Naive thymus-derived CD4-positive, alpha-beta T cell (primary cell): ENCODE data around the gene F8. TPM values are rescaled to one million over a fixed set of nuclear protein-coding genes. Genes with fewer than 3 reads are reported as not detected.

Experiments used
- ATAC-seq: fragments of 150-1000 bp; cut with Tn5 transposase; 2 replicates; pipeline ENCODE4 v1.10.0; 2021; ENCODE audit warnings: mild to moderate bottlenecking, moderate library complexity
- CTCF ChIA-PET: fragments of 350-600 bp; sonication (Branson Sonifier 250); formaldehyde crosslinking; loops from one replicate; lab custom pipeline; 2021; ENCODE audit warnings: antibody characterized with exemption; lab: Charles Lee
- POLR2A ChIA-PET: fragments of 350-600 bp; sonication (Branson Sonifier 250); formaldehyde crosslinking; loops from one replicate; lab custom pipeline; 2021; ENCODE audit warnings: antibody characterized with exemption, inconsistent platforms; lab: Charles Lee
- DNase-seq, 9 donors: peaks; one replicate each; pipeline versions ENCODE4 v3.0.0 to v3.0.0-alpha.2; 2020 to 2022; ENCODE audit warnings: mixed read lengths in 1 of 9
- H3K27ac ChIP-seq: one replicate; pipeline ENCODE4 v1.7.0; 2013; ENCODE audit warnings: mild to moderate bottlenecking, low read depth, low read length, moderate library complexity
- H3K27me3 ChIP-seq, 2 donors: one replicate each; pipeline ENCODE4 v1.7.0; 2013; ENCODE audit warnings: low read length in 2 of 2, mild to moderate bottlenecking in 2 of 2, moderate library complexity in 2 of 2; ENCODE audit not compliant: control insufficient read depth in 2 of 2, insufficient read depth in 2 of 2
- H3K36me3 ChIP-seq, 3 experiments: 1 replicate in 2 of 3; 2 replicates in 1 of 3; pipeline ENCODE4 v1.7.0; 2013; ENCODE audit warnings: low read length in 3 of 3, mild to moderate bottlenecking in 3 of 3, moderate library complexity in 1 of 3; ENCODE audit not compliant: insufficient read depth in 3 of 3, control insufficient read depth in 2 of 3
- H3K4me1 ChIP-seq, 2 donors: one replicate each; pipeline ENCODE4 v1.7.0; 2013; ENCODE audit warnings: low read length in 2 of 2, mild to moderate bottlenecking in 2 of 2, moderate library complexity in 1 of 2; ENCODE audit not compliant: control insufficient read depth in 2 of 2, insufficient read depth in 2 of 2
- H3K4me3 ChIP-seq: 2 replicates; pipeline ENCODE4 v1.7.0; 2013; ENCODE audit warnings: mild to moderate bottlenecking, low read length
- H3K9me3 ChIP-seq, 3 experiments: 1 replicate in 2 of 3; 2 replicates in 1 of 3; pipeline ENCODE4 v1.7.0; 2013; ENCODE audit warnings: low read length in 3 of 3; ENCODE audit not compliant: control insufficient read depth in 2 of 3
- H3K27ac Mint-ChIP-seq, 9 donors: one replicate each; pipeline ENCODE4 v1.8.0; 2020 to 2022; ENCODE audit warnings: mixed read lengths in 9 of 9, mild to moderate bottlenecking in 8 of 9, moderate library complexity in 5 of 9, inconsistent platforms in 2 of 9
- H3K27me3 Mint-ChIP-seq, 5 donors: one replicate each; pipeline ENCODE4 v1.8.0; 2021 to 2022; ENCODE audit warnings: mixed read lengths in 5 of 5, mild to moderate bottlenecking in 1 of 5
- H3K36me3 Mint-ChIP-seq, 5 donors: one replicate each; pipeline ENCODE4 v1.8.0; 2020 to 2022; ENCODE audit warnings: mixed read lengths in 5 of 5, mild to moderate bottlenecking in 3 of 5, inconsistent platforms in 1 of 5
- H3K4me1 Mint-ChIP-seq, 7 donors: one replicate each; pipeline ENCODE4 v1.8.0; 2020 to 2022; ENCODE audit warnings: mixed read lengths in 7 of 7, mild to moderate bottlenecking in 3 of 7, inconsistent platforms in 1 of 7
- H3K4me3 Mint-ChIP-seq, 10 donors: one replicate each; pipeline ENCODE4 v1.8.0; 2020 to 2022; ENCODE audit warnings: mild to moderate bottlenecking in 10 of 10, mixed read lengths in 10 of 10, moderate library complexity in 6 of 10, inconsistent platforms in 2 of 10
- H3K9me3 Mint-ChIP-seq, 11 donors: one replicate each; pipeline ENCODE4 v1.8.0; 2020 to 2022; ENCODE audit warnings: mixed read lengths in 11 of 11, mild to moderate bottlenecking in 4 of 11, inconsistent platforms in 1 of 11, moderate library complexity in 1 of 11
- intact Hi-C, 2 donors: fragments of 100-400 bp; cut with micrococcal nuclease; formaldehyde crosslinking; loops; one replicate each; pipeline ENCODE4 v1.15.1; 2023
- polyA plus RNA-seq, 2 donors: library from polyadenylated mRNA; unstranded; fragments of 300-500 nt; fragmentation: Illumina TruSeq; gene quantifications; one replicate each; pipeline ENCODE4 v1.2.3, GENCODE V29; 2021
- total RNA-seq, 6 experiments: library from RNA in 5 of 6; stranded (reverse) in 5 of 6; gene quantifications; 1 replicate in 5 of 6; 2 replicates in 1 of 6; pipeline ENCODE4 v1.2.3 and lab custom pipeline; 2021 to 2026

Gene F8
- total RNA-seq (1 to 10 TPM in 3 of 5 experiments, under 1 TPM in 2; 0.61 to 5.7 (median 1.1) TPM), polyA plus RNA-seq (1 to 10 TPM; 1.3 to 1.7 TPM), total RNA-seq (lab: John Stamatoyannopoulos, UW) (0.67 reads per million)

- Mint-ChIP-seq H3K27me3 (peaks cover 0 to 36% (median 0%) of the 10 kb centered on the region in 5 donors), H3K9me3 (no peaks in the 10 kb centered on the region), H3K4me1 (peaks cover 0 to 5% (median under 1%) of the 10 kb centered on the region in 7 donors), H3K27ac (peak within 1 kb of the TSS in 3 of 9 donors; percentile 5 to 16 (median 6)), H3K4me3 (no peak within 1 kb of the TSS), H3K36me3 (no peaks in the 10 kb centered on the region)
- intact Hi-C loops: loop anchor here in 1 of 2 donors (10.0 kb wide), 1 partner anchor 628 kb away; the partner anchor contains the start of gene RPL10
- Histone ChIP-seq H3K27me3 (no peaks in the 10 kb centered on the region), H3K4me1 (no peaks in the 10 kb centered on the region), H3K36me3 (no peaks in the 10 kb centered on the region), H3K27ac (no peak within 1 kb of the TSS), H3K4me3 (no peak within 1 kb of the TSS), H3K9me3 (no peaks in the 10 kb centered on the region)
- DNase-seq: no peak
- POLR2A ChIA-PET: interaction anchor here (1.5 kb wide), 1 partner anchor 47 kb away, joined by 3 read pairs; no protein-coding TSS in a partner anchor
- ATAC-seq: no peak
- CTCF ChIA-PET: no interaction called here
These were observed at the start of gene F8 for GRCh38 chrX:155022585-155022984. Gene F8 (minus strand): TSS chrX:155022723. CDS start chrX:155022552, 171 bp downstream.

- Mint-ChIP-seq H3K27ac (peak overlapping the region; percentile 79 to 96 (median 94)), H3K4me1 (peaks cover 30 to 62% (median 53%) of the 10 kb centered on the region in 7 donors), H3K36me3 (peaks cover 0 to 21% (median 4%) of the 10 kb centered on the region in 5 donors), H3K27me3 (no peaks in the 10 kb centered on the region), H3K9me3 (no peaks in the 10 kb centered on the region), H3K4me3 (peak overlapping the region; percentile 81 to 94 (median 89))
- Histone ChIP-seq H3K36me3 (peaks cover 0 to 6% (median 0%) of the 10 kb centered on the region in 3 experiments), H3K27ac (peak overlapping the region; percentile 82), H3K27me3 (no peaks in the 10 kb centered on the region), H3K9me3 (no peaks in the 10 kb centered on the region), H3K4me3 (peak overlapping the region; percentile 76), H3K4me1 (peaks cover 6 to 12% of the 10 kb centered on the region in 2 donors)
- intact Hi-C loops: loop anchor here (1.0 to 5.0 kb wide), 6 partner anchors 15 to 810 kb away; partner anchors contain the start of genes FUNDC2 (in 1 of the 2), RAB39B (in 1 of the 2), VAMP7 (in 1 of the 2) and VBP1 (in 1 of the 2)
- ATAC-seq (peak; percentile 0), DNase-seq (peak in 4 of 9 donors; percentile 18 to 35 (median 32))
- POLR2A ChIA-PET: interaction anchor here (0.6 to 1.0 kb wide), 3 partner anchors 45 to 140 kb away, joined by 3 to 4 read pairs (median 3); partner anchors contain the start of gene FUNDC2
- CTCF ChIA-PET: interaction anchor here (0.6 kb wide), 1 partner anchor 231 kb away, joined by 3 read pairs; no protein-coding TSS in a partner anchor
These were observed 49.3 kb upstream of the F8 start for GRCh38 chrX:155071694-155072280.

- Mint-ChIP-seq H3K36me3 (peaks cover 0 to 21% (median 4%) of the 10 kb centered on the region in 5 donors), H3K9me3 (no peaks in the 10 kb centered on the region), H3K27me3 (no peaks in the 10 kb centered on the region), H3K4me3 (peak within 1 kb of the TSS; percentile 81 to 94 (median 89)), H3K4me1 (peaks cover 30 to 62% (median 54%) of the 10 kb centered on the region in 7 donors), H3K27ac (peak within 1 kb of the TSS; percentile 83 to 96 (median 94))
- ATAC-seq (peak; percentile 90), DNase-seq (peak; percentile 62 to 77 (median 74))
- CTCF ChIA-PET: interaction anchor here (0.6 kb wide), 1 partner anchor 230 kb away, joined by 3 read pairs; no protein-coding TSS in a partner anchor
- POLR2A ChIA-PET: interaction anchor here (0.6 to 1.1 kb wide), 5 partner anchors 13 to 193 kb away, joined by 3 to 4 read pairs (median 3); partner anchors contain the start of genes FUNDC2 and RAB39B
- peak within 1 kb of the TSS; percentile 76 for H3K4me3 ChIP-seq
- intact Hi-C loops: loop anchor here (1.0 to 5.0 kb wide), 7 partner anchors 14 to 810 kb away; partner anchors contain the start of genes FUNDC2 (in 1 of the 2), RAB39B (in 1 of the 2), VAMP7 (in 1 of the 2) and VBP1 (in 1 of the 2)
- H3K4me1 ChIP-seq: peaks cover 6 to 12% of the 10 kb centered on the region in 2 donors
- H3K9me3 ChIP-seq: no peaks in the 10 kb centered on the region
- H3K27me3 ChIP-seq: no peaks in the 10 kb centered on the region
- H3K36me3 ChIP-seq: peaks cover 0 to 6% (median 0%) of the 10 kb centered on the region in 3 experiments
- peak within 1 kb of the TSS; percentile 82 for H3K27ac ChIP-seq
These were observed 48.6 kb upstream of the F8 start, which contains the start of the genes BRCC3, CMC4 and MTCP1 for GRCh38 chrX:155070975-155071693. Gene BRCC3 (plus strand): TSS chrX:155071508. CDS start chrX:155071528, 20 bp downstream. Gene CMC4 (minus strand): TSS chrX:155071136. CDS start chrX:155064023, 7,113 bp downstream. Gene MTCP1 (minus strand): TSS chrX:155071136. CDS start chrX:155066010, 5,126 bp downstream.

GRCh38 chrX:155070663-155070974, 48.1 kb upstream of the F8 start:
- H3K27me3 Mint-ChIP-seq: no peaks in the 10 kb centered on the region
- peak overlapping the region; percentile 77 for H3K27ac ChIP-seq
- intact Hi-C loops: loop anchor here (1.0 to 5.0 kb wide), 4 partner anchors 14 to 192 kb away; partner anchors contain the start of gene RAB39B (in 1 of the 2)
- peak overlapping the region; percentile 49 for H3K4me3 ChIP-seq
- no peak for ATAC-seq
- POLR2A ChIA-PET: interaction anchor here (0.7 to 1.5 kb wide), 4 partner anchors 12 to 193 kb away, joined by 3 to 6 read pairs (median 4); partner anchors contain the start of genes FUNDC2 and RAB39B
- peak in 2 of 9 donors; percentile 4 to 10 for DNase-seq
- H3K36me3 ChIP-seq: peaks cover 0 to 3% (median 0%) of the 10 kb centered on the region in 3 experiments
- no peaks in the 10 kb centered on the region for H3K9me3 Mint-ChIP-seq
- no peaks in the 10 kb centered on the region for H3K27me3 ChIP-seq
- CTCF ChIA-PET: no interaction called here
- peaks cover 6 to 12% of the 10 kb centered on the region in 2 donors for H3K4me1 ChIP-seq
- peaks cover 30 to 61% (median 54%) of the 10 kb centered on the region in 7 donors for H3K4me1 Mint-ChIP-seq
- peak overlapping the region; percentile 49 to 91 (median 83) for H3K27ac Mint-ChIP-seq
- peak overlapping the region; percentile 63 to 90 (median 86) for H3K4me3 Mint-ChIP-seq
- H3K9me3 ChIP-seq: no peaks in the 10 kb centered on the region
- peaks cover 0 to 20% (median 4%) of the 10 kb centered on the region in 5 donors for H3K36me3 Mint-ChIP-seq

GRCh38 chrX:155070038-155070437, 47.5 kb upstream of the F8 start:
- CTCF ChIA-PET: no interaction called here
- H3K9me3 ChIP-seq: no peaks in the 10 kb centered on the region
- peaks cover 26 to 56% (median 51%) of the 10 kb centered on the region in 7 donors for H3K4me1 Mint-ChIP-seq
- no peak overlapping the region for H3K27ac ChIP-seq
- H3K4me3 Mint-ChIP-seq: peak overlapping the region; percentile 63 to 90 (median 86)
- DNase-seq (no peak), ATAC-seq (no peak)
- POLR2A ChIA-PET: interaction anchor here (0.7 to 1.5 kb wide), 3 partner anchors 13 to 194 kb away, joined by 3 to 6 read pairs (median 4); partner anchors contain the start of genes FUNDC2 and RAB39B
- no peaks in the 10 kb centered on the region for H3K27me3 Mint-ChIP-seq
- H3K36me3 Mint-ChIP-seq: peaks cover 0 to 14% (median 0%) of the 10 kb centered on the region in 5 donors
- H3K27me3 ChIP-seq: no peaks in the 10 kb centered on the region
- intact Hi-C loops: loop anchor here (1.0 to 5.0 kb wide), 4 partner anchors 13 to 192 kb away; partner anchors contain the start of gene RAB39B (in 1 of the 2)
- H3K4me3 ChIP-seq: peak overlapping the region; percentile 49
- H3K4me1 ChIP-seq: peaks cover 6 to 12% of the 10 kb centered on the region in 2 donors
- H3K27ac Mint-ChIP-seq: peak overlapping the region; percentile 49 to 91 (median 83)
- peaks cover 0 to under 1% (median 0%) of the 10 kb centered on the region in 3 experiments for H3K36me3 ChIP-seq
- H3K9me3 Mint-ChIP-seq: no peaks in the 10 kb centered on the region
